ENCODE measurements around the gene KIF5B. TPM values are rescaled to one million over a fixed set of nuclear protein-coding genes. Genes with fewer than 3 reads are reported as not detected.
"Not testable (repeated sequence)": the region's sequence is repeated elsewhere in the genome, so short reads cannot be mapped to it uniquely, and the experiment has no call there.

The KIF5B gene
- total and polyA plus RNA-seq, 7 donors: 42.6 to 270 (median 199) TPM

DNA sequence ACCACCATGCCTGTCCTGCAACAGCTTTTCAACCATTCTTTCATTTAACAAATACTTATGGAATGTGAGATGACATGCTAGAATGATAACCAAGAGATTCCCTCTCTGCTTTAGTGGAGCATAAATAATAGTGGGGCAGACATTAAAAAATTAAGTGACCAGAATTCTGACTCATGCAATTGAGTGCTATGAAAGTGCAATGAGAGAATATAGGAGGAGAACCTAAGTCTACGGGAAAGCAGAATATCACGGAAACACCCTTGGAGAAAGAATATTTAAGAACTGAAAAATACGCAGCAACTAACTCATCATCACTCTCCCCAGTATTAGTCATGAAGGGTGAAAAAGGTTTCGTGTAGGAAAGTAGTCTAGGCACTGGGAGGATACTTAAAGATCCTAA is 7.1 kb downstream of the KIF5B start:
- peaks cover 0 to 81% (median 65%) of the 10 kb centered on the region in 4 donors for H3K4me1 ChIP-seq
- H3K9me3 ChIP-seq: no peaks in the 10 kb centered on the region
- WGBS, 2 donors: 62 to 66% methylated on average over 4 of the region's 4 CpGs
- TF ChIP-seq POLR2A (IDR thresholded peaks at IDR 0.05): no peak
- TF ChIP-seq, protein P1, sequence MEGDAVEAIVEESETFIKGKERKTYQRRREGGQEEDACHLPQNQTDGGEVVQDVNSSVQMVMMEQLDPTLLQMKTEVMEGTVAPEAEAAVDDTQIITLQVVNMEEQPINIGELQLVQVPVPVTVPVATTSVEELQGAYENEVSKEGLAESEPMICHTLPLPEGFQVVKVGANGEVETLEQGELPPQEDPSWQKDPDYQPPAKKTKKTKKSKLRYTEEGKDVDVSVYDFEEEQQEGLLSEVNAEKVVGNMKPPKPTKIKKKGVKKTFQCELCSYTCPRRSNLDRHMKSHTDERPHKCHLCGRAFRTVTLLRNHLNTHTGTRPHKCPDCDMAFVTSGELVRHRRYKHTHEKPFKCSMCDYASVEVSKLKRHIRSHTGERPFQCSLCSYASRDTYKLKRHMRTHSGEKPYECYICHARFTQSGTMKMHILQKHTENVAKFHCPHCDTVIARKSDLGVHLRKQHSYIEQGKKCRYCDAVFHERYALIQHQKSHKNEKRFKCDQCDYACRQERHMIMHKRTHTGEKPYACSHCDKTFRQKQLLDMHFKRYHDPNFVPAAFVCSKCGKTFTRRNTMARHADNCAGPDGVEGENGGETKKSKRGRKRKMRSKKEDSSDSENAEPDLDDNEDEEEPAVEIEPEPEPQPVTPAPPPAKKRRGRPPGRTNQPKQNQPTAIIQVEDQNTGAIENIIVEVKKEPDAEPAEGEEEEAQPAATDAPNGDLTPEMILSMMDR (IDR thresholded peaks at IDR 0.05): no peak
- no peak for TF ChIP-seq POLR2AphosphoS5 (IDR thresholded peaks at IDR 0.05)
- no peak for TF ChIP-seq EP300 (IDR thresholded peaks at IDR 0.05)
- no peak overlapping the region for H3K4me3 ChIP-seq
- DNase-seq: no peak
- no peaks in the 10 kb centered on the region for H3K27me3 ChIP-seq
- H3K27ac ChIP-seq: peak overlapping the region; percentile 93 to 100 (median 96)
- intact Hi-C loops (cut with DNase I): no loop called here
- peaks cover 0 to 40% (median 3%) of the 10 kb centered on the region in 4 donors for H3K36me3 ChIP-seq

- H3K4me1 ChIP-seq: peaks cover 0 to 90% (median 66%) of the 10 kb centered on the region in 4 donors
- H3K36me3 ChIP-seq: peaks cover 0 to 48% (median 3%) of the 10 kb centered on the region in 4 donors
- no peaks in the 10 kb centered on the region for H3K9me3 ChIP-seq
- WGBS, 2 donors: 81 to 92% methylated on average over 1 of the region's 1 CpG
- H3K27ac ChIP-seq: peak overlapping the region in 3 of 4 donors; percentile 93 to 100 (median 99)
- intact Hi-C loops (cut with DNase I): no loop called here
- TF ChIP-seq POLR2AphosphoS5 (IDR thresholded peaks at IDR 0.05) (no peak), POLR2A (IDR thresholded peaks at IDR 0.05) (no peak), EP300 (IDR thresholded peaks at IDR 0.05) (no peak)
- TF ChIP-seq, protein P1 (IDR thresholded peaks at IDR 0.05): no peak
- no peaks in the 10 kb centered on the region for H3K27me3 ChIP-seq
- no peak overlapping the region for H3K4me3 ChIP-seq
- DNase-seq: no peak
These were observed 7.9 kb downstream of the KIF5B start for GRCh38 chr10:32048282-32048681.

GRCh38 chr10:32047881-32048280 is 8.3 kb downstream of the KIF5B start:
- Histone ChIP-seq H3K27ac (peak overlapping the region in 3 of 4 donors; percentile 93 to 100 (median 99)), H3K36me3 (peaks cover 0 to 52% (median 3%) of the 10 kb centered on the region in 4 donors), H3K4me3 (no peak overlapping the region), H3K27me3 (no peaks in the 10 kb centered on the region), H3K9me3 (no peaks in the 10 kb centered on the region), H3K4me1 (peaks cover 0 to 94% (median 68%) of the 10 kb centered on the region in 4 donors)
- TF ChIP-seq, protein P1 (IDR thresholded peaks at IDR 0.05): no peak
- no peak for TF ChIP-seq POLR2A (IDR thresholded peaks at IDR 0.05)
- no peak for TF ChIP-seq EP300 (IDR thresholded peaks at IDR 0.05)
- TF ChIP-seq POLR2AphosphoS5 (IDR thresholded peaks at IDR 0.05): no peak
- no peak for DNase-seq
- intact Hi-C loops (cut with DNase I): no loop called here

DNA sequence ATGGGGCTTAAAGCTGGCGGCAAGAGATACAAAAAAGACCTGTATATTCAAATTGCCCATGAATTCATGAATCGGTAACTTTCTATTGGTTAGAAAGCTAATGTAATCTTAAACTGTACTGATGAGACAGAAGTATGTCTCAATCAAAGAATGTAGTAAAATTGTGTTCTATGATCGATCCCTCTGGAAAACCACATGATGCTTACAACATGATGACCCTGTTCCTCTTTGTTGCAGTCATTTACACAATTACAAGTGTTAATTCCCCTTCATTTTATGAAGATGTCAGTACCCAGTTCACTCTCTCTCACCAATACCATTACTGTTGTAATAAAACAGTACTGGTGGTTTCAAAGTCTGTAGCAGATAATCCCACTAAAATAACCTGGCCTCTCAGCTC is 10.1 kb downstream of the KIF5B start:
- peaks cover 0 to 94% (median 68%) of the 10 kb centered on the region in 4 donors for H3K4me1 ChIP-seq
- TF ChIP-seq, protein P1 (IDR thresholded peaks at IDR 0.05): no peak
- peak overlapping the region in 1 of 4 donors; percentile 22 for H3K27ac ChIP-seq
- no peak overlapping the region for H3K4me3 ChIP-seq
- no peaks in the 10 kb centered on the region for H3K9me3 ChIP-seq
- no peaks in the 10 kb centered on the region for H3K27me3 ChIP-seq
- WGBS, 2 donors: 95% methylated on average over 3 of the region's 3 CpGs
- H3K36me3 ChIP-seq: peaks cover 0 to 52% (median 3%) of the 10 kb centered on the region in 4 donors
- intact Hi-C loops (cut with DNase I): no loop called here
- no peak for DNase-seq

DNA sequence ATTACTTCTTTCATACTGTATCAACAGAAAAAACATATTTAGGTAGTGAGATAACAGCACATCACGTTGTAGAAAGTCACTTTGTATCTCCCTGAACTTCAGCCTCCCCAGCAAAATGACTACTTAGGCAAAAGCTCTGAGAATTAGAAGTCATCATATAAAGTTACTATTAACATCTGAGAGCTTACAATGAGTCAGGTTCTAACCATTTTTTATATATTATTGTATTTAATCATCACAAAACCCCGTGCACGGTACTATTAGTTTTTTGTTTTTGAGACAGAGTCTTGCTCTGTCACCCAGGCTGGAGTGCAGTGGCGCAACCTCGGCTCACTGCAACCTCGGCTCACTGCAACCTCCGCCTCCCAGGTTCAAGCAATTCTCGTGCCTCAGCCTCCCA is 13.5 kb downstream of the KIF5B start:
- Histone ChIP-seq H3K4me1 (peaks cover 0 to 91% (median 54%) of the 10 kb centered on the region in 4 donors), H3K36me3 (peaks cover 0 to 66% (median 5%) of the 10 kb centered on the region in 4 donors), H3K27ac (peak overlapping the region in 3 of 4 donors; percentile 42 to 62 (median 49))
- DNase-seq, H3K4me3 ChIP-seq, H3K27me3 ChIP-seq, H3K9me3 ChIP-seq: not testable (repeated sequence)
- 66 to 78% methylated on average over 8 of the region's 8 CpGs for WGBS, 2 donors
- intact Hi-C loops (cut with DNase I): loop anchor here (5.0 kb wide), 1 partner anchor 35 kb away; no protein-coding TSS in a partner anchor

Measured in sigmoid colon (tissue), 7 donors.